Stimulated activated CD4-positive, alpha-beta T cell treated with anti-CD3 and anti-CD28 coated beads, Interleukin-1b, Interleukin-23, amount 100 ng/mL, for 24 hours (primary cell): ENCODE measurements around the gene TSLP.

Source experiments
- DNase-seq, 4 experiments: peaks; one replicate each; pipeline ENCODE4 v3.0.0-alpha.2; 2020; ENCODE audit warnings: low read depth in 4 of 4, low spot score in 1 of 4

The TSLP gene

GRCh38 chr5:111071413-111071812 lies at the start of gene TSLP:
Gene TSLP, plus strand, starts transcription at chr5:111071713. Its CDS starts 178 bp downstream, at chr5:111071891.
- DNase-seq = no peak

GRCh38 chr5:111022301-111022700 lies 49.2 kb upstream of the TSLP start:
- no peak for DNase-seq

GRCh38 chr5:111028865-111029264 lies 42.6 kb upstream of the TSLP start:
- no peak for DNase-seq

GRCh38 chr5:111043712-111044506 lies 27.6 kb upstream of the TSLP start:
- no peak for DNase-seq

GRCh38 chr5:111058064-111058463 lies 13.4 kb upstream of the TSLP start:
- no peak for DNase-seq

GRCh38 chr5:111060169-111060568 lies 11.3 kb upstream of the TSLP start:
- DNase-seq = no peak

GRCh38 chr5:111061618-111062017 lies 9.9 kb upstream of the TSLP start:
- DNase-seq = no peak

- no peak for DNase-seq
Measured at GRCh38 chr5:111063709-111064322, 7.7 kb upstream of the TSLP start.

GRCh38 chr5:111066261-111066938 lies 5.1 kb upstream of the TSLP start:
- DNase-seq = no peak

GRCh38 chr5:111068213-111068612 lies 3.3 kb upstream of the TSLP start:
- DNase-seq = no peak

- DNase-seq = no peak
Measured at GRCh38 chr5:111069839-111070238, 1.7 kb upstream of the TSLP start.

GRCh38 chr5:111070272-111071134 lies 1.0 kb upstream of the TSLP start:
- DNase-seq = peak in 1 of 4 experiments; percentile 28

- DNase-seq = peak in 3 of 4 experiments; percentile 28 to 69 (median 52)
Measured at GRCh38 chr5:111072949-111073682, 1.6 kb downstream of the TSLP start.

- DNase-seq = no peak
Measured at GRCh38 chr5:111074244-111074643, 2.7 kb downstream of the TSLP start.

- DNase-seq = no peak
Measured at GRCh38 chr5:111075520-111075919, 4.0 kb downstream of the TSLP start.

GRCh38 chr5:111076091-111076490 lies 4.6 kb downstream of the TSLP start:
- no peak for DNase-seq

- no peak for DNase-seq
Measured at GRCh38 chr5:111077678-111078077, 6.2 kb downstream of the TSLP start.

- DNase-seq = no peak
Measured at GRCh38 chr5:111079846-111080245, 8.3 kb downstream of the TSLP start.

GRCh38 chr5:111083323-111083722 lies 11.8 kb downstream of the TSLP start:
- no peak for DNase-seq

GRCh38 chr5:111092062-111092853 lies 20.7 kb downstream of the TSLP start, which contains the start of gene WDR36:
Gene WDR36, plus strand, starts transcription at chr5:111092348. Its CDS starts 109 bp downstream, at chr5:111092457.
- peak; percentile 77 to 86 (median 80) for DNase-seq
